Tibial nerve (tissue), 4 donors: Measurements from ENCODE around the gene JAG2. TPM values are rescaled to one million over a fixed set of nuclear protein-coding genes. Genes with fewer than 3 reads are reported as not detected.

Experiments
- DNase-seq, 2 donors: peaks; one replicate each; pipeline ENCODE4 v3.0.0-alpha.2; 2019; ENCODE audit warnings: low spot score in 2 of 2
- H3K27ac ChIP-seq, 4 donors: fragments of 200-600 bp; sonication (generic) in 3 of 4; one replicate each; pipeline ENCODE4 v1.5.1; 2017 to 2019; ENCODE audit warnings: mild to moderate bottlenecking in 1 of 4
- H3K27me3 ChIP-seq, 2 donors: fragments of 200-600 bp; sonication (generic) in 1 of 2; one replicate each; pipeline versions ENCODE4 v1.5.1 to v1.6.0; 2017 to 2019
- H3K36me3 ChIP-seq, 3 donors: fragments of 200-600 bp; sonication (generic); one replicate each; pipeline ENCODE4 v1.5.1; 2018 to 2019
- H3K4me1 ChIP-seq, 4 donors: fragments of 200-600 bp; sonication (generic) in 3 of 4; one replicate each; pipeline ENCODE4 v1.5.1; 2017 to 2019
- H3K4me3 ChIP-seq, 4 donors: fragments of 200-600 bp; sonication (generic) in 3 of 4; one replicate each; pipeline ENCODE4 v1.5.1; 2017 to 2019; ENCODE audit warnings: mild to moderate bottlenecking in 1 of 4, moderate library complexity in 1 of 4
- H3K9me3 ChIP-seq, 4 donors: fragments of 200-600 bp; sonication (generic) in 3 of 4; one replicate each; pipeline ENCODE4 v1.5.1; 2017 to 2019
- CTCF ChIP-seq, 5 experiments: fragments of 200-600 bp in 3 of 5; fragments of 450-650 bp in 2 of 5; sonication (generic) in 3 of 5; IDR thresholded peaks; one replicate each; pipeline ENCODE4 v1.5.1; 2016 to 2019; ENCODE audit warnings: antibody characterized with exemption in 5 of 5, mild to moderate bottlenecking in 3 of 5, moderate library complexity in 2 of 5
- EP300 ChIP-seq, 2 donors: sonication (generic); formaldehyde crosslinking; IDR thresholded peaks; one replicate each; pipeline ENCODE4 v1.6.1; 2017; ENCODE audit warnings: antibody characterized with exemption in 2 of 2, mild to moderate bottlenecking in 1 of 2
- POLR2A ChIP-seq, 2 donors: fragments of 450-650 bp; IDR thresholded peaks; one replicate each; pipeline ENCODE4 v1.6.1; 2017; ENCODE audit warnings: antibody characterized with exemption in 2 of 2, mild to moderate bottlenecking in 2 of 2, moderate library complexity in 2 of 2
- WGBS, 2 donors: methylation state at CpG; one replicate each; pipeline ENCODE4 v1.1.5; 2018; 5-methylcytosine and 5-hydroxymethylcytosine counted together
- total RNA-seq, 4 donors: library from RNA; depleted of rRNA; stranded (reverse); fragments of >200 nt; gene quantifications; one replicate each; pipeline ENCODE4 v1.1.0, GENCODE V29; 2016

The JAG2 gene
- total RNA-seq, 4 donors from 2014 or later: 7.4 to 13.8 (median 12.8) TPM

- no peak for DNase-seq
- Histone ChIP-seq H3K4me1 (no peaks in the 10 kb centered on the region), H3K27me3 (no peaks in the 10 kb centered on the region), H3K27ac (no peak overlapping the region), H3K9me3 (peaks cover 0 to 36% (median 5%) of the 10 kb centered on the region in 4 donors), H3K36me3 (peaks cover 0 to 39% (median 0%) of the 10 kb centered on the region in 3 donors), H3K4me3 (no peak overlapping the region)
- TF ChIP-seq CTCF (IDR thresholded peaks at IDR 0.05) (no peak), EP300 (IDR thresholded peaks at IDR 0.05) (no peak), POLR2A (IDR thresholded peaks at IDR 0.05) (no peak)
- WGBS, 2 donors: 90 to 93% methylated on average over 40 to 43 of the region's 43 CpGs
Measured at GRCh38 chr14:105141486-105142281, 26.9 kb downstream of the JAG2 start.

- DNase-seq: no peak
- no peaks in the 10 kb centered on the region for H3K27me3 ChIP-seq
- 90 to 93% methylated on average over 6 of the region's 6 CpGs for WGBS, 2 donors
- H3K36me3 ChIP-seq: peaks cover 0 to 39% (median 0%) of the 10 kb centered on the region in 3 donors
- H3K9me3 ChIP-seq: peaks cover 0 to 36% (median 5%) of the 10 kb centered on the region in 4 donors
- H3K4me1 ChIP-seq: no peaks in the 10 kb centered on the region
- H3K4me3 ChIP-seq: no peak overlapping the region
- H3K27ac ChIP-seq: no peak overlapping the region
- TF ChIP-seq CTCF (IDR thresholded peaks at IDR 0.05): no peak
- no peak for TF ChIP-seq POLR2A (IDR thresholded peaks at IDR 0.05)
- TF ChIP-seq EP300 (IDR thresholded peaks at IDR 0.05): no peak
Measured at GRCh38 chr14:105141026-105141425, 27.6 kb downstream of the JAG2 start.

- 89 to 90% methylated on average over 7 of the region's 7 CpGs for WGBS, 2 donors
- peaks cover 0 to 39% (median 0%) of the 10 kb centered on the region in 3 donors for H3K36me3 ChIP-seq
- H3K4me1 ChIP-seq: no peaks in the 10 kb centered on the region
- H3K27ac ChIP-seq: no peak overlapping the region
- no peak for DNase-seq
- peaks cover 0 to 36% (median 5%) of the 10 kb centered on the region in 4 donors for H3K9me3 ChIP-seq
- TF ChIP-seq EP300 (IDR thresholded peaks at IDR 0.05): no peak
- no peak for TF ChIP-seq POLR2A (IDR thresholded peaks at IDR 0.05)
- no peak for TF ChIP-seq CTCF (IDR thresholded peaks at IDR 0.05)
- no peaks in the 10 kb centered on the region for H3K27me3 ChIP-seq
- H3K4me3 ChIP-seq: no peak overlapping the region
Measured at GRCh38 chr14:105140581-105140980, 28.0 kb downstream of the JAG2 start.

GRCh38 chr14:105139831-105140239 lies 28.7 kb downstream of the JAG2 start:
- 93 to 98% methylated on average over 2 to 5 of the region's 5 CpGs for WGBS, 2 donors

More at GRCh38 chr14:105139831-105140239, 28.7 kb downstream of the JAG2 start:
- H3K36me3 ChIP-seq: peaks cover 0 to 39% (median 0%) of the 10 kb centered on the region in 3 donors
- no peaks in the 10 kb centered on the region for H3K4me1 ChIP-seq
- no peak for TF ChIP-seq POLR2A (IDR thresholded peaks at IDR 0.05)
- no peak for TF ChIP-seq CTCF (IDR thresholded peaks at IDR 0.05)
- no peak for TF ChIP-seq EP300 (IDR thresholded peaks at IDR 0.05)
- DNase-seq: no peak
- H3K27me3 ChIP-seq: no peaks in the 10 kb centered on the region
- H3K4me3 ChIP-seq: no peak overlapping the region
- no peak overlapping the region for H3K27ac ChIP-seq
- peaks cover 0 to 36% (median 5%) of the 10 kb centered on the region in 4 donors for H3K9me3 ChIP-seq
